ENCODE data around the gene MRPL1.

DNA sequence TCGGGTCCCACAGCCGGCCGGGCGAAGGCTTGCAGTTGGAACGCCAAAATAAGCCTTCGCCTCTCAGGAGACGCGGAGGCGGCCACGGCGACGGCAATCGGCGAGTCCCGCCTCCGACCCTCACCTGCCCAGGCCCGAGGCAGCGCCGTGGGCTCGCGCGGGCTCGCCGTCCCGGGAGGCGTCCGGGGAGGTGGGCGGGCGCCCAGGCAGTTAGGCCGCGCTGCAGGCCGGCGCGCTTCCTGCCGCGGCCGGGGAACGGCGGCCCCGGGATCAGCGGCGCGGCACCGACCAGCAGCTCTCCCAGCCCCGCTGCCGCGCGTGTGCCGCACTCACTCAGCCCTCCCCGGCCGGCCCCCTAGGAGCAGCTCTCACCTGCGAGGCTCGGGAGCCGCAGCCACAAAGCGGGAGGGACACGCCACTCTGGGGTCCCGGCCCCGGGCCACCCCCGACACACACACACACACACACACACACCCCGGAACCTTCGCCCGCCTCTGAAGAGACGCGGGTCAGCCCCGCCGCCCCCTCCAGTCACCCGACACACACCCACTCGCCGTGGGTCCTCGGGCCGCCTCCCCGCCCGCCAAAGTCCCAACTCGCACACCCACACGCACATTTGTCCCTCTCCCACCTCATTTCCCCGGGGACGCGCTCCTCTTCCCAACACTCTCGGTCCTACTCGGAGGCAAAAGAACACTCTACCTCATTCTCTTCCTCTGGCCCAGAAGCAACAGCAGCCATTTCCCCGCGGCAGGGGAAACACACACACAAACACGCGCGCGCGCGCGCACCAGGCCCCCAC, 43.8 kb upstream of the MRPL1 start, which contains the start of gene CNOT6L:
- TF ChIP-seq EZH2 (IDR thresholded peaks at IDR 0.05; ENCODE audit: insufficient read depth, poor library complexity, severe bottlenecking) (no peak), EZH2phosphoT487 (IDR thresholded peaks at IDR 0.05; ENCODE audit: insufficient read depth, low read depth) (no peak)
